HG03159 (cell line): ENCODE data around the gene HDAC2.
"Not testable (repeated sequence)": the region's sequence is repeated elsewhere in the genome, so short reads cannot be mapped to it uniquely, and the experiment has no call there.

ENCODE experiments used
- ATAC-seq: cut with Tn5 transposase; IDR thresholded peaks from one replicate; pipeline ENCODE4 v1.9.1; 2021; ENCODE audit warnings: mild to moderate bottlenecking, moderate library complexity; ENCODE audit not compliant: unreplicated experiment

Gene HDAC2

DNA sequence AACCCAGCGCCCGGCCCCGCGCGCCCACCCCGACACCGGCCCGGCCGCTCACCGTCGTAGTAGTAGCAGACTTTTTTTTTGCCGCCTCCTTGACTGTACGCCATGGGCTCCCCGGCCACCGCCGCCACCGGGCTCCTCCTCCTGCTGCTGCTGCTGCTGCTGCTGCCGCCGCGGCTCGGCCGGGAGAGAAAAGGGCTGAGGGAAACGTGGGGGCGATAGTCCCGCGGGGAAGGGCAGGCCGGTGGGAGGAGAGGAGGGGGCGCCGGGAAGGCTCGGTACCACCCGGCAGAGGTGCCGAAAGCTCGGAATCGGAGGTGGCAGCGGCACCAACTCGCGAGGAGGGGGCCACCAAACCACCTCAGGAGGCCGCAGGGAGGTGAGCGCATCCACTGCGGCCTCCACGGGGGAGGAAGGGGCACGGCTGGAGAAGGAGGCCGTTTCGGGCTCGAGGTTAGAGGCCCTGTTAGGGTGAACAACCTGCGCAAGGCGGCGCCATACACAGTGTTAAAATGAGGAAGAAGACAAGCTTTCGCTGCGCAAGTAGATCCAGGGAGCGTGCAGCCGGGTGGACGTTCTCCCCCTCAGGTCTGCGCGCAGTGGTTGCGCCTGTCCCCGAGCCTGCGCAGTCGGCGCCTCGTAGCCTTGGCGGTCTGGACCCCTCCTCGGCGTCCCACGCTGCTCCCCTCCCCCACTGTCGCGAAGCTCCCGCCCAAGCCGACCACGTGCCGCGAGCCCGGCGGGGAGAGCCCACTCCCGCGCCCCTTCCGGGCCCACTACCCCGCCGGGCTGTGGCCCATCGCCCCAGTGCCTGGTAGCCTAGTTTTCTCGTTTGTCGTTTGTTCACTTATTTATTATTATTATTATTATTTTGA is at the start of gene HDAC2:
Gene HDAC2, minus strand, starts transcription at position 344 of the 872 bp plus-strand sequence. Its CDS starts 240 bp downstream, at position 104.
- peak; percentile 84 for ATAC-seq

DNA sequence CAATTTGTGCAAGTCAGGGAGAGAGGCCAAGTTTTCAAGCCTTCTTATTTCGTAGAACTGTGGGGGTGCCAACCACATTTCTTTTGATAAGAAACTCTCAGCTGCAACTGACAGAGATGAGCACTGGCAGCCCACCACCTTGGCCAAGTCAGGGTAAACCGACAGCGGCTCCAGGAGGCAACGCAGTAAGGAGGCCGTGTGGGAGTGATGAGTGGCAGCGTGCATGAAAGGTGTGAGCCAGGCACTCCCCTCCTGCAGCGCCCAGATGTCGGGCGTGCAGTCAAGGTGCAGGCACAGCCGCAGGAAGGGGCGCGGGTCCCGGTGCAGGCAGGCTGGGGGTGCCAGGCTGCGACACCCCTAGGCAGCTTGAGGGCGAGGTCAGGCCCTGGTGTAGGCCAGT is 49.2 kb upstream of the HDAC2 start:
- ATAC-seq, result no peak

DNA sequence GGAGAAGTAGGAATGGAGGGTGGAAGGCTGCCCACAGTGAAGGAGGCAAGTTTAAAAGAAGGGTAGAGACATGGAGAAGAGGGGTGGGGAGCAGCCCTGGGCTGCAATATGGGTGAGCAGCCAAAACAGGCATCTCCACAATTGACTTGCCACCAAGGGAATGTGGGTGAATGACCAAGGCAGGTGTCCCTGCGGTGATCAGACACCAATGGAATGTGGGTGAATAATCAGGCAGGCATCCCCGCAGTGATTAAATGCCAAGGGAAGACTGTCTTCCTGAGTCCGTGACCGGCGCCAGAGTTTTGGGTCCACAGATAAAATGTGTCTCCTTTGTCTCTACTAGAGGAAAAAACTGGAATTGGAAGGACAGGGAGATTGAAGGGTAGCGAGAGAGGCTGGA is 46.2 kb upstream of the HDAC2 start:
- not testable (repeated sequence) for ATAC-seq

DNA sequence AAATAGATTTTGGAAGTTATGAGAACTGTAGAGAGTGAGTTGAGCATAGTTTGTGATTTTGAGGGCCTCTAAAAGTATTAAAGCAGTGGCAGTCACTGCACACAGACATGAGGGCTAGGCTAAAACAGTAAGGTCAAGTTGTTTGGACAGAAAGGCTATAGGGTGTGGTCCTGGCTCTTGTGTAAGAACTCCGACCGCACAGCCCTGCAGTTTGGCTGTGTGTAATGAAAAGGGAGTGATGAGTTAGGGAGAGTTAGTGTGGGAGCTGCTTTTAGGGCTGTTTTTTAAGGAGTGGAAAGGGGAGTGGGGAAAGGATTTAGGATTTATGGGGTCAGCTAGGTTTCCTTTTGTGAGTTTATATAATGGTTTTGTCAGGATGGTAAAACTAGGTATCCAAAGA is 43.2 kb upstream of the HDAC2 start:
- ATAC-seq, result not testable (repeated sequence)

DNA sequence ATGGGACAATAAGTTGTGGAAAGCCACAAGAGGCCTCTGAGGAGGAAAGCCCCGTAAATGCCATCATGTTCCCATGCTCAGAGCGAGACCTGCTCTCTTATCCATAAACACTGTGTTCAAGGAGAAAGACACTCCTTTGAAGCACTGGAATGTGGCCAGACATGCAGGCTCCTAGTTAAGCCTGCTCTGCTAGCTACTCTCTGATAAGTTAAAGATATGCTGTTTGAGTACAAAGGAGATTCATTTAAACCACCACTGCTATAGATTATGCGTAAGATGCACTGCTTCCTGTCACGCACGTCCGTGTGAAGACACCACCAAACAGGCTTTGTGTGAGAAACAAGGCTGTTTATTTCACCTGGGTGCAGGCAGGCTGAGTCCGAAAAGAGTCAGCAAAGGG is 40.5 kb upstream of the HDAC2 start:
- ATAC-seq, result not testable (repeated sequence)

DNA sequence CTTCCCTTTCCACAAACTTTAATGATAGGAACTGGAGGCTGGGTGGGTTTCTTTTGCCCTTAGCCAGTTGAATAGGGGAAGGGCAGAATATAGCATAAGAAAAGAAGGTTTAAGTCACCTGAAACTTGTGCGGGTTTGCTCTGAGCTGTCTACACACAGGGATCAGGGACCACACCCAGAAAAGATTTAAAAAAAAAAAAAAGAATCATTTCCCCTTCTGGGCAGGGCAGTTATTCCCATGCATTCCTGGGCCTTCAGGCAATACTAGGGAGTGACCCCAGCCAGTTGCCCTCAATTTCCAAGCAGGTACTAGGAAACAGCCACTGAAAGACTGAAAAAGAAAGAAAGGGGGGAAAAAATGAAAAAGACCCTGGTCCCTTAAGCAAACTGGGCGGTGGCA is 39.6 kb upstream of the HDAC2 start:
- ATAC-seq, result no peak

DNA sequence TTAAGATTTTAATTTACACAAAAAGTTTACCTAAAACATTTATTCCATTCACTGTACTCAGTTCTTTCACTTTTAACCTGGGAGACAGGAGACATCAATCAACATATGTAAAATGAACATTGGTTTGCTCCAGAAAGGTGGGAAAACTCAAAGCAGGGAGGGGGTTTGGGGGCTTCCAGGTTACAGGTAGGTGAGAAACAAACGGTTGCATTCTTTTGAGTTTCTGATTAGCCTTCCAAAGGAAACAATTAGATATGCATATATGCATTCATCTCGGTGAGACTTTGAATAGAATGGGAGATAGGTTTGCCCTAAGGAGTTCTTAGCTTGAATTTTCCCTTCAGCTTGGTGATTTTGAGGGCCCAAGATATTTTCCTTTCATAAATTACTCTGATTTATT is 38.2 kb upstream of the HDAC2 start:
- no peak for ATAC-seq

DNA sequence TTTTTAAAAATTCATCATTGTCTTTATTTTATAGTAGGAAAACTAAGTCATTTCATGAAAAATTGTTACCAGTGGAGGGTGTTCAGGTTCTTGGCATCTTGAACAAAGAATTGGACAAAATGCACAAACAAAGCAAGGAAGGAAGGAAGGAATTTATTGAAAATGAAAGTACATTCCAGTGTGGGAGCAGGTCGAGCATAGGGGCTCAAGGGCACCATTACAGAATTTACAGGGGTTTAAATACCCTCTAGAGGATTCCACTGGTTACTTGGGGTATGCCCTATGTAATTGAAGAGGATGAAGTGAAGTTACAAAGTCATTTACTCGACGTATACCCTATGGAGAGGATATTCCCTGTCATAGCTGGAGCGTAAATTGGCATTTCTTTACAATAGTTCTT is 37.4 kb upstream of the HDAC2 start:
- ATAC-seq, result no peak

DNA sequence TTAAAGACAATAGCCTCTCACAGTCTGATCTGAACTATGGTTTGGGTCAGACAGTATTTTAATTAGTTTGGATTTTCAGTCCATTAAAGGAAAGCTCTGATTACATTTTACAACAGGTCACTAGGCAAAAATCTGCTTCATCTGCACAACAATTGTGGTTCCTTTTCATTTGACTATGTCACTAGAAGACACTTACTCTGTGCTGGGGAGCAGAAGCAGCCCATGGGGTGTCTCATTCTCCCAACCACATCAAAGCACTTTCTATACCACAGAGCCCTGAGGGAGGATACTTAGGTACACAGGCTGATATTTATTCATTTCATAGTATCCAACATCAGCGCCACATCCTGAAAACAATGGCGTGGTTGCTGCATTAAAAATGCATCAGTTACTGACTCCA is 36.6 kb upstream of the HDAC2 start:
- no peak for ATAC-seq

DNA sequence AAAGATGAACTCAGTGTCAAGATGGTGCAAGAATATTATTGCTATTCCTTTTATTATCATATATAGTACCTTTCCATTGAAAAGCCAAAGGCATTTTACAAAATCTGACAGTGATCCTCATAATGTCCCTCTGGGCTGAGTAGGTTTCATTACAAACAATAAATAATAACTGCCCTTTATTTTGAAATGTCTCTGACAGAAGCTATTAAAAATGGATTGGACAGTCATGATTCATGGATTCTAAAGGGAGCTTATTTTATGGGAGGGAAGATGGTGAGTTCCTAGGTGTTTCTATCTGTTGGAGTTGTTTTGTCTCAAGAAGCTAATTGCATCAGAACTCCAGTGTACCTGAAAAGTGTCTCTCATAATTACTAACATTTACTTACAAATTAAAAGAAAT is 30.4 kb upstream of the HDAC2 start:
- no peak for ATAC-seq

DNA sequence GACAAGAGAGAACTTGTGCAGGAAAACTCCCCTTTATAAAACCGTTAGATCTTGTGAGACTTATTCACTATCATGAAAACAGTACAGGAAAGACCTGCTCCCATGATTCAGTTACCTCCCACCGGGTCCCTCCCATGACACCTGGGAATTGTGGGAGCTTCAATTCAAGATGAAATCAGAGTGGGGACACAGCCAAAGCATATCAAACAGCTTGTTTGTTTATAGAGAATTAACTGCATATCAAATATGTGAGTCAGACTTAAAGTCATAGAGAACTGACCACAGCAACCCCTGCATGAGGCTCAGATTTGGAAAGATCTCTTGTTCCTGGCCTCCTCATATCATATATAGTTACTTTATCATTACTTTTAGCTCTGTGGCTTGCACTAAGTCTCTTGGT is 29.1 kb upstream of the HDAC2 start:
- ATAC-seq, result no peak

DNA sequence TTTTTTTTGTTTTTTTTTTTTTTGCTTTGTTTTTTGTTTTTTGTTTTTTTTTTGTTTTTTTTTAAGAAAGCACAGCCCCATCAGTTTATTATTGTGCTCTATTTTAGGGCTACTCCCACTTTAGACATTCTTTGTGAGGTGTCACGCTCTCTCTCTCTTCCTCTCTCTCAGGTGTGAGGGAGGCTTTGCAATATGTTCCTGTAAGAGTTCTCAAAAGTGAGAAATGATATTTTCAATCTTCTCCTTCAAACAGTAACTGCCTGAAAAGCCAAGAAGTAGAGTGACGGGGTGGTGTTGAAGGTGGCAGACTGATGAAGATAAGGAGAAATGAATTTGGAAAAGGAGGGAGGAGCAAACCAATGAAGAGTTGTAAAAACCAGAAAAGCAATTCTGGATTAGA is 28.3 kb upstream of the HDAC2 start:
- ATAC-seq, result no peak

DNA sequence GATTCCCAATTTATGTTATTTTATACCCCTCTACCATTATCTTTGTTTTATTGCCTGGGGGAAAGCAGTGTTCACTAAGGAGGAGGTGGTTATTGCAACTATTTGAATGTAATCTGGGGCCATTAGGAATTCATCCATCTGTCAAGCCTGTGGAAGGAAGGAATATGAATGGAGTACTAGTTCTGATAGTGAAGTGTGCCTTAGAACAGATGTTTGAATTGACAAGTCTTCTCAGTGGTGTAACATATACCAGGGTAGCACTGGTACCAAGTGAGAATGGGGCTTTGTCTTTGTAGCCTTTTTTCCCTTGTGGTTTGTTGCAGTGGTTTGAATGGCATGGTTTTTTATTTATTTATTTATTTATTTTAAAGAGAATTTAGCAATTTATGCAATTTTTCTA is 27.9 kb upstream of the HDAC2 start:
- no peak for ATAC-seq

DNA sequence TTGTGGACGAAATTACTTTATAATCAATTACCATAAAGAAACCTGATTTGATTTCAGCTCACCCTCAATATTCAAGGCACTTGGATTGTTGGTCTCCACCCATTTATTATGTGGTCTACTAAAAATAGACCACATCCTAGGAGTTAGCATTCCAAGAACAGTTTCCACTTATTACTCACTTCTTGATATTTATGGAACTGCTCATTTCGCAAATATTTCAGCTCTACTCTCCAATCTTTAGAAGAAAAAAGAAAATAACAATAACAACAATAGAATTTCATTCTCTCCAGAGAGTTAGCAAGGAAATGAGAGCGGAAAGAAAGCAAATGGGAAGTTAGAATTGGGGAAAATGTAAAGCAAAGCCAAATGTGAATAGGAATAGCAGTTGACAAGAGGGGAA is 26.2 kb upstream of the HDAC2 start:
- no peak for ATAC-seq

DNA sequence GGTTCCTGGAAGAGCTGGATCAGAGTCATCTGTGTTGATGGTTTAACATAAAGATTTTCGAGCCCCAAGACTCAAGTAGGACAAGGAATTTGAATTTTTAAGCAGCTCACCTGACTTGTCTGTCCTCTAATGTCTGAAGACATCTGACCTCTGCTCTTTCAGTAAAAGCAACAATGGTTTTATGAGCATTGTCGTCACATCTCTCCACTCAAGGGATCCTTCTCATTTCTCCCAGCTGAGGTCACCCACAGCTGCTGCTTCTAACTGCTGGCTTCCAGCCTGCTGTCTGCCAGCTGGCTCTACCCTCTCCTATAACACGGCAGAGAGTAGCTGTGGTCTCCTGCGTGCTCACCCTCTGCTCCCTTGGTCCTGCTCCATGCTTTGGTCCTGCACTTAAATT is 24.7 kb upstream of the HDAC2 start:
- no peak for ATAC-seq

DNA sequence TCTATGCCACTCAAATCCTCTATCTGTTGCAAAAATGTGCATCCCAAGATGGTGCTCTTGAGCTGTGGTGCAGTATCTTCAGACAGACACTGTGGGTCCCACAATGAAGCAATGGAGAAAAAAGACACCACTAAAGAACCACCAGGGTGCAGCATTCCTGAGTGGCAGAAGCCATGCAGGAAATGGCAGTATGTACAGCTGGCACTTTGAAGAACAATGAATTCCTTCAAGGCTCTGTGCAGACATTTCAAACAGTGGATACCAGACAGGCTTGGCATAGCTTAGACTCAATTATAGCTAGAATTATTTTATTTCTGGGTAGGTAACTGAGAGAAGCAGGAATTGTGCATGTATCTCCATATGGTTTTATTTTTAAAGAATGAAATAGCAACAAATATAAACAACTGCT is 24.0 kb upstream of the HDAC2 start:
- peak; percentile 98 for ATAC-seq

DNA sequence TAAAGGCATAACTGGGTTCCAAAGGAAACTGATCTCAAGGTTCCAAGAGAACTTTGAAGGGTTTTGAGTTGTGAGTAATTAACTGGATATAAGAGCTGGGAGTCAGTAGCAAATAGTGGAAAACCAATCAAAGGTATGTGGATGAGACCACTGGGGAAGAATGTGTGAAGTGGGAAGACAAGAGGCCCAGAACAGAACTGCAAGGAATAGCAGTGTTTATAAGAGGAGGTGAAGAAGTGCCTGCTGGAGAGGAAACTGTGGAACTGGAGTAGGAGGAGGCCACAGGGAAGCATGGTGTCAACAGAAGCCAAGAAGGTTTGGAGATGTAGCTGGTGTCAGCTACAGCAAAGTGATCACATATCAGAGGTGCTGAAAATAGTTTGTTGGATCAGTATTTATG is 18.7 kb upstream of the HDAC2 start:
- no peak for ATAC-seq

DNA sequence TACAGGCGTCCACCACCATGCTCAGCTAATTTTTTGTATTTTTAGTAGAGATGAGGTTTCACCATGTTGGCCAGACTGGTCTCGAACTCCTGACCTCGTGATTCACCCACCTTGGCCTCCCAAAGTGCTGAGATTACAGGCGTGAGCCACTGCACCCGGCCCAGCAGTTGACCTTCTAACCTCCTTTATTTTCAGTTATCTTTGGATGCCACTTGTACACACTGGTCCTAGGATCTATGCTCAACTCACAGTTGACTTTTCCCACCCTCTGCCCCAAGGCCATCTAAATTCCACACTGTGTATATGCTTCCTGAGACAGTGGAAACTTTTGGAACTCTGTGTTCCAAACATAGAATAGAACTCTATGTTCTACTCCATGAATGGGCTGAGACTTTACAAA is 11.7 kb upstream of the HDAC2 start:
- ATAC-seq, result not testable (repeated sequence)

DNA sequence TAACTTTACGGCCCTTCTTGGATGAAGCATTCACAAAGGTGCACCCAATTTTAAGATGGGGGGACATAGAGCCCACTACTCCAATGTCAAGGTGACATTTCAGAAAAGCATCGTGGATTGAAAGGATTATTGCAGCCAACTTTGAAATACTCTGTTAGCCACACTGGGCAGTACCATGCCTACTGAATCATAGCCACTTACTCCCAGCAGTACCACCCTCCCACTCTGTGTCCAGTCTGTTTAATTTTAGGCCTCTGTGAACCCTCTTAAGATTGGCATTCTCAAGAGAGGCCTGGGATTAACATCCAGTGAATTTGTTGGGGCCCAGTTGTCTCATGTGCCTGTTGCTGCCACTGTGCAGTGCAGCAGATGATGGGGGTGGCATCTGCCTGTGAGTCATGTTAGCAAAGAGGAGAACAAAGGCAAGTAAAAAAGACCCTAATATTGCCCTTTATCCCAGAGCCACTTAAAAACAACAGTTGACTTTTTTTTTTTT is 11.2 kb upstream of the HDAC2 start:
- ATAC-seq, result no peak

DNA sequence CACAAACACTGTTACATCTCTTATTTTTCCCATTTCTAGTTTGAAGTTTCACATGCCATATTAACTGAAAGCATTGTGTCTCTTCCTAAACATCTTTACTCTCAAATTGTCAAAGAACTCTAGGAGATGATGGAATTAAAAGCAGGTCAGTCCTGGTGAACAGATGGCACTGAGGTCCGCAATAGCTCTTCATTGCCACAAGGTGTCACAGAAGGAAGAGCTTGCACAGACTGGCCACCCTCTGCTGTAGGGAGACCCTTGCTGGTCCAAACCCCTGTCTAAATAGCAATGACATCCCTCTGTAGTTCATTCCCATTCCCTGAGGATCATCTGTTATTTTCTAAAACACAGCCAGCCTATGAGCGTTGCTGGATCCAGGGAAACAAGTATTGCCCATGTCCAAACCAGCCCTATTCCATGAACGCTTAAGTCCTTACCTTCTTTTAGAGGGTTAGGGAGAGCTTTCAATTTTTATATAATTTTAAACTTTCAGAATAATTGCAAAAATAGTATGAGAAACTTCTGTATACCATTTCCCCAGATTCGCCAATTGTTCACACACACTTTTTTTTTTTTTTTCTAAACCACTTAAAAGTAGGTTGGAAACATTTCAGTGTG is 10.1 kb upstream of the HDAC2 start:
- ATAC-seq, result peak; percentile 87

DNA sequence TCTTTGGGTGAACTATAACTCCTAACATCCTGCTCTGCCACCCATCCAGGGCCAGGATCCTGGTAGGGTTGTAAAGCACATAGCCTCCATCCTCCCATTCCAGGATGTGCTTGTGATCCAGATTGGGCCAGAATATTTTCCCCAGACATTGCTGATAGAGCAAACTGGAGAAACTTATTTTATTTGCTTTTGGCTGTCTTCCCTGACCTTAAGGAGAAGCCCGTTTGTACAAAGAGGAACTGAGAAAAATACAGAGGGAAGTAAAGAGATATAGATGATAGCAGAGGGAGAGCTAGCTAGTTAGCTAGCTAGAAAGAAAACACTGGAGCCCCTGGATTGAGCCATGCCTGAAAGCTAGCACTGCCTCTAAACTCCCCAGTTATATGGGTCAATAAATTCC is 9.0 kb upstream of the HDAC2 start:
- peak; percentile 61 for ATAC-seq

DNA sequence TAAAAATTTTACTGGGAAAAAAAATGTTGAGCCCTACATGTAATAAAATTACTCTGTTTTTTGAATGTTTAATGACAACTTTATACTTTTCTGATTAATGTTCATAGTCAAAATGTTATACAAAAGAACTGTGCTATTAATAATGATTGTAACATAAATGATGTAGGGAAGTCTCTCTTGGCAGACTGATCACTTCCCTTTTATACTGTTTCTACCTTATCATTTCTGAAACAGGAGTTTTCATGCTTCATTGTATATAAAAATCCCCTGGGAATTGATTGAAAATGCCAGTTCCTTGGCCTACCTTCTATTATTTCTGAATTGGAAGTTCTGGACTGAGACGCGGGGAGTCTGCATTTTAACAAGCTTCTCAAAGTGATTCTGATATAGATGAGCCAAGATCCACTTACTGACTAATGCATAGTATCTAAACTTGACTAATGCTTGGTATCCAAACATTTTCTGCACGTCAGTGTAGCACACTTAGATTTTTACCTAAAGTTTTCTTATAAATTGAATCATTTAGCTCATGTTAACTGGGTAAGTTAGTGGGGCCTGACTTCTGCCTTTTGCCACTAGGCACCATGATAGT is 7.2 kb upstream of the HDAC2 start:
- no peak for ATAC-seq
